T-cell (primary cell): ENCODE data around the gene LGALSL. TPM values are rescaled to one million over a fixed set of nuclear protein-coding genes. Genes with fewer than 3 reads are reported as not detected.

ENCODE experiments used
- ATAC-seq, 4 experiments: fragments of 200-7000 bp in 3 of 4; fragments of 150-1000 bp in 1 of 4; cut with Tn5 transposase; replicated peaks in 1 of 4; 1 replicate in 3 of 4; 2 replicates in 1 of 4; pipeline ENCODE4 v1.10.0; 2021; ENCODE audit warnings: moderate library complexity in 3 of 4, mild to moderate bottlenecking in 2 of 4, moderate number of reproducible peaks in 1 of 4
- CTCF ChIA-PET, 2 donors: fragments of 300-600 bp; sonication (Branson Sonifier 250); formaldehyde crosslinking; loops; one replicate each; lab custom pipeline; 2022; ENCODE audit warnings: antibody characterized with exemption in 2 of 2; lab: Charles Lee
- POLR2A ChIA-PET, 2 donors: fragments of 300-600 bp; sonication (Branson Sonifier 250); formaldehyde crosslinking; loops; one replicate each; lab custom pipeline; 2022; ENCODE audit warnings: antibody characterized with exemption in 2 of 2; lab: Charles Lee
- DNase-seq, 35 experiments: peaks; one replicate each; pipeline versions ENCODE4 v3.0.0 to v3.0.0-alpha.2; 2013 to 2023
- H3K27ac ChIP-seq: one replicate; pipeline ENCODE4 v1.5.1; 2013; ENCODE audit warnings: low read length
- H3K27me3 ChIP-seq, 2 experiments: replicated peaks in 1 of 2; 1 replicate in 1 of 2; 2 replicates in 1 of 2; pipeline versions ENCODE4 v1.6.1 to v1.7.0; 2013; ENCODE audit warnings: low read length in 1 of 2, mixed read lengths in 1 of 2; ENCODE audit not compliant: control insufficient read depth in 2 of 2, insufficient read depth in 2 of 2; ENCODE audit errors: extremely low read depth in 1 of 2
- H3K36me3 ChIP-seq, 2 donors: 1 replicate in 1 of 2; 2 replicates in 1 of 2; pipeline versions ENCODE4 v1.6.1 to v1.7.0; 2013; ENCODE audit warnings: low read length in 1 of 2; ENCODE audit not compliant: control insufficient read depth in 2 of 2, insufficient read depth in 1 of 2; ENCODE audit errors: extremely low read depth in 1 of 2
- H3K4me1 ChIP-seq, 2 experiments: 1 replicate in 1 of 2; 2 replicates in 1 of 2; pipeline versions ENCODE4 v1.6.1 to v1.7.0; 2013; ENCODE audit warnings: low read length in 2 of 2, mixed read lengths in 1 of 2; ENCODE audit not compliant: insufficient read depth in 2 of 2, control insufficient read depth in 1 of 2; ENCODE audit errors: extremely low read depth in 1 of 2
- H3K4me3 ChIP-seq, 2 donors: 1 replicate in 1 of 2; 2 replicates in 1 of 2; pipeline versions ENCODE4 v1.5.1 to v1.7.0; 2013; ENCODE audit warnings: mild to moderate bottlenecking in 2 of 2, low read length in 1 of 2, moderate library complexity in 1 of 2; ENCODE audit not compliant: control insufficient read depth in 1 of 2; ENCODE audit errors: extremely low read depth in 1 of 2
- H3K9me3 ChIP-seq: 2 replicates; pipeline ENCODE4 v1.7.0; 2013
- H3K27ac Mint-ChIP-seq, 2 donors: one replicate each; pipeline ENCODE4 v1.8.0; 2020 to 2021; ENCODE audit warnings: mild to moderate bottlenecking in 2 of 2, mixed read lengths in 2 of 2
- H3K27me3 Mint-ChIP-seq, 2 donors: one replicate each; pipeline ENCODE4 v1.8.0; 2021 to 2022; ENCODE audit warnings: mixed read lengths in 2 of 2
- H3K36me3 Mint-ChIP-seq: one replicate; pipeline ENCODE4 v1.8.0; 2021; ENCODE audit warnings: mixed read lengths
- H3K4me1 Mint-ChIP-seq, 3 donors: one replicate each; pipeline ENCODE4 v1.8.0; 2020 to 2022; ENCODE audit warnings: mixed read lengths in 3 of 3, mild to moderate bottlenecking in 1 of 3
- H3K4me3 Mint-ChIP-seq, 3 donors: one replicate each; pipeline ENCODE4 v1.8.0; 2020 to 2022; ENCODE audit warnings: mild to moderate bottlenecking in 3 of 3, mixed read lengths in 3 of 3, moderate library complexity in 3 of 3
- H3K9me3 Mint-ChIP-seq, 3 donors: one replicate each; pipeline ENCODE4 v1.8.0; 2020 to 2022; ENCODE audit warnings: mixed read lengths in 3 of 3
- WGBS: methylation state at CpG from one replicate; pipeline ENCODE4 v1.1.5; 2013; ENCODE audit warnings: missing lambda C conversion rate; ENCODE audit not compliant: insufficient coverage; 5-methylcytosine and 5-hydroxymethylcytosine counted together
- total RNA-seq, 35 experiments: library from RNA in 6 of 35; stranded (reverse) in 6 of 35; fragments of 120-200 nt in 1 of 35; gene quantifications; one replicate each; pipeline versions ENCODE4 v1.2.1 to v1.2.4 and lab custom pipeline; 2013 to 2026

Gene LGALSL
- total RNA-seq, 5 donors from 2014 or later (not counting 1 experiment from before 2014, with no cell fraction given), result 0.21 to 1.0 (median 0.57) TPM

DNA sequence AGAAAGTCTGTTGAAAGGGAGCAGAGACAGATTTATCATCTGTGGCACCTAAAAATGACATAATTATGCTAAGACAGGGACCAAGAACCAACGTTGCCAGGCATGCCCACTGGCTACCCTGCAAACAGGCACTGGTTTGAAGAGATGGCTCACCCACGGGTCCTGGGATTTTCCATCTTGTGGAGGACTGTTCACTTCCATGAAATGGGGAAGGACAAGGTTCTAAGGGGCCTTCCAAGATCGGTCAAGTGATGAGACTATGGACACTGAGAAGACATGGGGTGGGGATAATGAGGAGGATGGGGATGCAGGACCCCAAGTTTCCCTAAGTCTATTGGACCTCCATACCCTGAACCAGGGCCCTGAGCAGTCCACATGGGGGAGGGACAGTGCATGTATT is 18.9 kb downstream of the LGALSL start:
- H3K9me3 Mint-ChIP-seq, result no peaks in the 10 kb centered on the region
- peaks cover 0 to 3% of the 10 kb centered on the region in 2 donors for H3K27me3 Mint-ChIP-seq
- ChIA-PET CTCF (no interaction called here), POLR2A (interaction anchor here in 1 of 2 donors (0.6 kb wide), 1 partner anchor 42 kb away, joined by 3 read pairs; no protein-coding TSS in a partner anchor)
- no peaks in the 10 kb centered on the region for H3K36me3 Mint-ChIP-seq
- Histone ChIP-seq H3K4me3 (no peak overlapping the region), H3K36me3 (no peaks in the 10 kb centered on the region), H3K27me3 (no peaks in the 10 kb centered on the region), H3K27ac (no peak overlapping the region), H3K4me1 (no peaks in the 10 kb centered on the region), H3K9me3 (no peaks in the 10 kb centered on the region)
- no peak for DNase-seq
- no peak overlapping the region for H3K4me3 Mint-ChIP-seq
- peaks cover 3 to 7% (median 4%) of the 10 kb centered on the region in 3 donors for H3K4me1 Mint-ChIP-seq
- 75% methylated on average over 3 of the region's 3 CpGs for WGBS
- ATAC-seq, result no peak
- no peak overlapping the region for H3K27ac Mint-ChIP-seq

DNA sequence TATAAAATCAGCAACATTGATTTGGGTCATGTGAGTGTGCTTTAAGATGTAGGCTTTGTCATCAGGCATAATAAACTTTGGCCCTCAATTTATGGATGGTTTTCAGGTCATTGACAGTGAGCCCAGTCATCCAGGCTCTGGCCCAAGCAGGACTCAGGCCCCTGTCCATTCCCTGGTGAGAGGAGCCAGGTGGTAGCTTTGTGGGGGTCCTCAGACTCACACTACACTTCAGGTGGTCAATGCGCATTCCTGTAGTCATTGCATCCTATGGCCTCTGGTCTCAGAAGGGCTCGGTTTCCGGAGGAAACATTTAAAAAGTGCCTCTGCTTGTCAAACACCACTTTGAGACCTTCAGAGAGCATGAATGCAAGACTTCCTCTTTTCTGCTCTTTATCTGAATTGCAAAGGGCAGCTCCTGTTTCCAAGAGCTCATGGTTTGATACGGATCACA is 20.2 kb downstream of the LGALSL start:
- ChIA-PET POLR2A (no interaction called here), CTCF (interaction anchor here in 1 of 2 donors (0.6 kb wide), 1 partner anchor 141 kb away, joined by 3 read pairs; no protein-coding TSS in a partner anchor)
- DNase-seq (no peak), ATAC-seq (no peak)
- WGBS, result 63% methylated on average over 2 of the region's 4 CpGs
- no peaks in the 10 kb centered on the region for H3K36me3 ChIP-seq
- H3K4me1 Mint-ChIP-seq, result peaks cover 6 to 16% (median 8%) of the 10 kb centered on the region in 3 donors
- H3K4me3 Mint-ChIP-seq, result no peak overlapping the region
- no peaks in the 10 kb centered on the region for H3K9me3 Mint-ChIP-seq
- no peaks in the 10 kb centered on the region for H3K9me3 ChIP-seq
- peaks cover 0 to 3% of the 10 kb centered on the region in 2 donors for H3K27me3 Mint-ChIP-seq
- no peak overlapping the region for H3K27ac ChIP-seq
- H3K27me3 ChIP-seq, result no peaks in the 10 kb centered on the region
- no peak overlapping the region for H3K4me3 ChIP-seq
- peaks cover 0 to 4% of the 10 kb centered on the region in 2 experiments for H3K4me1 ChIP-seq
- no peak overlapping the region for H3K27ac Mint-ChIP-seq
- no peaks in the 10 kb centered on the region for H3K36me3 Mint-ChIP-seq

DNA sequence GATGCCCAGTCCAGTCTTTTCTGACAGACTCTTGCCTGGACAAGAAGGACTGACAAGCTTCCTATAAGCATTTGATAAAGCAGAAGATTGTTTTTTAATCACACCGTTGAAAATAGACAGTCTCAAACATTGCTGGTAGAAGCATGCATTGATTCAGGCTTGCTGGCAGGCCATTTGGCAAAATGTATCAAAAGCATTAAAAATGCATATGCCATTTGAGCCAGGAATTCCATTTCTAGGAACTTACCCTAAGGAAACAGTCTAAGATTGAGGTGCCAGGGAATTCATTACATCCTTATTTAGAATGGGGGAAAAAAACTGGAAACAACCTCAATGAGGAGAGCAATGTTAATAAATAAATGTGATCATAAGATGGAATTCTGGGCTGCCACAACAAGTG is 20.7 kb downstream of the LGALSL start:
- ChIA-PET POLR2A (no interaction called here), CTCF (interaction anchor here in 1 of 2 donors (0.6 kb wide), 1 partner anchor 142 kb away, joined by 3 read pairs; no protein-coding TSS in a partner anchor)
- Mint-ChIP-seq H3K9me3 (no peaks in the 10 kb centered on the region), H3K4me3 (no peak overlapping the region), H3K4me1 (peaks cover 6 to 18% (median 8%) of the 10 kb centered on the region in 3 donors), H3K27me3 (peaks cover 0 to 3% of the 10 kb centered on the region in 2 donors), H3K36me3 (no peaks in the 10 kb centered on the region), H3K27ac (no peak overlapping the region)
- DNase-seq (no peak), ATAC-seq (no peak)
- 14% methylated on average over 1 of the region's 1 CpG for WGBS
- no peak overlapping the region for H3K4me3 ChIP-seq
- H3K4me1 ChIP-seq, result peaks cover 0 to 5% of the 10 kb centered on the region in 2 experiments
- H3K27ac ChIP-seq, result no peak overlapping the region
- no peaks in the 10 kb centered on the region for H3K36me3 ChIP-seq
- H3K27me3 ChIP-seq, result no peaks in the 10 kb centered on the region
- no peaks in the 10 kb centered on the region for H3K9me3 ChIP-seq

DNA sequence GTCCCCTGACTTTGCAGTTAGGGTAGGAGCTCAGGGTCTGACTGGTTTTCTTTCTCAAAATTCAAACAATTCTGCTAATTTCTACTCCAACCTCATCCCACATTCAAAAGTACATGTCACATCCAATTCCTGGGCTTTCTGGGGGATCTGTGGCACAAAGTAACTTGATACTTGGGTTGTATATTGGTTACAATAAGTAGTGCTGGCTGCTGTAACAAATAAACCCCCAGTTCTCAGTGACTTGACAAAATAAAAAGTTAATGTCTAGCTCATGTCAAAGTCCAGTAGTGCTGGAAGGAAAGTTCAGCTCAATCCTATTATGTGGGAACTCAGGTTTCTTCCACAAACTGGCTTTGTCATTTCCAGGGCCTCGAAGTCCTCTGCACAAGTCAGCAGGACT is 23.1 kb downstream of the LGALSL start:
- H3K36me3 ChIP-seq, result no peaks in the 10 kb centered on the region
- CTCF ChIA-PET, result interaction anchor here in 1 of 2 donors (1.4 kb wide), 1 partner anchor 11 kb away, joined by 5 read pairs; no protein-coding TSS in a partner anchor
- WGBS, result no CpG with 5 or more reads among the region's 1 CpG
- ATAC-seq, result no peak
- POLR2A ChIA-PET, result no interaction called here
- H3K27me3 ChIP-seq, result no peaks in the 10 kb centered on the region
- DNase-seq, result no peak
- Mint-ChIP-seq H3K9me3 (no peaks in the 10 kb centered on the region), H3K27me3 (peaks cover 0 to 3% of the 10 kb centered on the region in 2 donors), H3K27ac (no peak overlapping the region), H3K4me1 (peaks cover 6 to 18% (median 8%) of the 10 kb centered on the region in 3 donors), H3K36me3 (no peaks in the 10 kb centered on the region), H3K4me3 (no peak overlapping the region)
- H3K27ac ChIP-seq, result no peak overlapping the region
- H3K9me3 ChIP-seq, result no peaks in the 10 kb centered on the region
- peaks cover 0 to 5% of the 10 kb centered on the region in 2 experiments for H3K4me1 ChIP-seq
- no peak overlapping the region for H3K4me3 ChIP-seq

DNA sequence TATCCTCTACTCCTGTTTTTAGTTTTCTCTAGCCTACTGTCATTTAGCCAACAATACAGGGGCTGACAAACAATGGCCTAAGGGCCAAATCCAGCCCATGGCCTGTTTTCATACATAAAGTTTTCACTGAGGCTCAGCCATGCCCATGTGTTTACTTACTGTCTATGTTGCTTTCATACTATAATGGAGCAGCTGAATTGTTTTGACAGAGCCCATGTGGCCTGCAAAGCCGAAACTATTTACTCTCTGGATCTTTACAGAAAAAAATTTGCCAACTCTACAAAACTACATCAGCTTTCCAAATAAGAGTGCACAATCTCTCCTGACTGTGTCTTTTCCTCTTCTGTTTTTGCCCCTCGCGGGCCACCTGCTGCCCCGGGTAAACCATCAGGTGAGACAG is 24.0 kb downstream of the LGALSL start:
- Histone ChIP-seq H3K36me3 (no peaks in the 10 kb centered on the region), H3K4me1 (peaks cover 0 to 5% of the 10 kb centered on the region in 2 experiments), H3K27me3 (no peaks in the 10 kb centered on the region), H3K9me3 (no peaks in the 10 kb centered on the region), H3K4me3 (no peak overlapping the region), H3K27ac (no peak overlapping the region)
- ChIA-PET POLR2A (no interaction called here), CTCF (interaction anchor here in 1 of 2 donors (0.7 kb wide), 1 partner anchor 10 kb away, joined by 3 read pairs; no protein-coding TSS in a partner anchor)
- 93% methylated on average over 3 of the region's 4 CpGs for WGBS
- no peaks in the 10 kb centered on the region for H3K9me3 Mint-ChIP-seq
- DNase-seq, result no peak
- no peak for ATAC-seq
- no peak overlapping the region for H3K4me3 Mint-ChIP-seq
- H3K4me1 Mint-ChIP-seq, result peaks cover 6 to 18% (median 8%) of the 10 kb centered on the region in 3 donors
- H3K27ac Mint-ChIP-seq, result no peak overlapping the region
- peaks cover 0 to 3% of the 10 kb centered on the region in 2 donors for H3K27me3 Mint-ChIP-seq
- no peaks in the 10 kb centered on the region for H3K36me3 Mint-ChIP-seq

DNA sequence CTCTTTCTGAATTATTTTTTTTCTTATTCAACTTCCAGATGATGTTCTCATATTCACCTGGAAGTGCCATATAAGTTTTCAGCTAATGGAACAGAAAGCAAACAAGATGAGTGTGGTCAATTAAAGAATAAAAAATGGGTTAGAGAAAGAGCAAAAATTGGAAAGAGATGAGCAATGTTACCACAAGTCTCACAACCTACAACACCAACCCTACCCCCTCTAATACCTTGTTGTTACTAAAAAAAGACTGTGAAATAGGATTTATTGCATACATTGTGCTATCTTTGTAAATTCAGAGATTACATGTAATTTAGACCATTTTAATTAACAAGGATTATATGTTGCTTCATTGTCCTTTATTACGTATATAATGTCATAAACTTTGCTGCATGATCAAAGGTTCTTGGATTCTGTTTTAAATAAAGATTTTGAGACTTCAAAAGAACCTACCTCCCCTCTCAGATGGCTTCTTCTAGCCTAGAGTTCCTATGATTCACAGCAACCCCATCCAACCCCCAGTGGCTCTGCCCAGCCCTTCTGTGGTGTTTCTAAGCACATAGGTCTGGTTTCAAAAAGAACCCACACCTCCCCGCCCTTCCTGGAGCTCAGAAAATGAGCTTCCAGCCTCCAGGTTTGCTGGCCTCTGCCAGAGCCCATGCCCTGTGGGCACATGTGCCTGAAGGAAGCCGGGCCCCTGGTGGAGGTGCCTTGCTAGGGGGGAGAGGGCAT is 24.7 kb downstream of the LGALSL start:
- Mint-ChIP-seq H3K4me1 (peaks cover 6 to 18% (median 8%) of the 10 kb centered on the region in 3 donors), H3K4me3 (no peak overlapping the region), H3K27me3 (peaks cover 0 to under 1% of the 10 kb centered on the region in 2 donors), H3K27ac (no peak overlapping the region), H3K9me3 (no peaks in the 10 kb centered on the region), H3K36me3 (no peaks in the 10 kb centered on the region)
- Histone ChIP-seq H3K36me3 (no peaks in the 10 kb centered on the region), H3K27me3 (no peaks in the 10 kb centered on the region), H3K4me3 (no peak overlapping the region), H3K4me1 (peaks cover 0 to 5% of the 10 kb centered on the region in 2 experiments), H3K27ac (no peak overlapping the region), H3K9me3 (no peaks in the 10 kb centered on the region)
- ChIA-PET CTCF (interaction anchor here in 1 of 2 donors (0.7 kb wide), 1 partner anchor 9 kb away, joined by 3 read pairs; no protein-coding TSS in a partner anchor), POLR2A (no interaction called here)
- WGBS, result 80% methylated on average over 1 of the region's 3 CpGs
- no peak for DNase-seq
- peak in 1 of 4 experiments; percentile 55 for ATAC-seq
